Hematopoietic multipotent progenitor cell treated with erythropoietin and hydrocortisone succinate and interleukin-3 and kit ligand, for 8 days (in vitro differentiated cells): ENCODE results near the gene DNAAF1.
A peak's percentile ranks its signal among the peaks of the same experiment; 100 is the strongest.
"Not testable (repeated sequence)": the region's sequence is repeated elsewhere in the genome, so short reads cannot be mapped to it uniquely, and the experiment has no call there.

ENCODE experiments used
- DNase-seq: peaks from one replicate; pipeline ENCODE4 v3.0.0-alpha.2; 2015

DNAAF1 gene

DNA sequence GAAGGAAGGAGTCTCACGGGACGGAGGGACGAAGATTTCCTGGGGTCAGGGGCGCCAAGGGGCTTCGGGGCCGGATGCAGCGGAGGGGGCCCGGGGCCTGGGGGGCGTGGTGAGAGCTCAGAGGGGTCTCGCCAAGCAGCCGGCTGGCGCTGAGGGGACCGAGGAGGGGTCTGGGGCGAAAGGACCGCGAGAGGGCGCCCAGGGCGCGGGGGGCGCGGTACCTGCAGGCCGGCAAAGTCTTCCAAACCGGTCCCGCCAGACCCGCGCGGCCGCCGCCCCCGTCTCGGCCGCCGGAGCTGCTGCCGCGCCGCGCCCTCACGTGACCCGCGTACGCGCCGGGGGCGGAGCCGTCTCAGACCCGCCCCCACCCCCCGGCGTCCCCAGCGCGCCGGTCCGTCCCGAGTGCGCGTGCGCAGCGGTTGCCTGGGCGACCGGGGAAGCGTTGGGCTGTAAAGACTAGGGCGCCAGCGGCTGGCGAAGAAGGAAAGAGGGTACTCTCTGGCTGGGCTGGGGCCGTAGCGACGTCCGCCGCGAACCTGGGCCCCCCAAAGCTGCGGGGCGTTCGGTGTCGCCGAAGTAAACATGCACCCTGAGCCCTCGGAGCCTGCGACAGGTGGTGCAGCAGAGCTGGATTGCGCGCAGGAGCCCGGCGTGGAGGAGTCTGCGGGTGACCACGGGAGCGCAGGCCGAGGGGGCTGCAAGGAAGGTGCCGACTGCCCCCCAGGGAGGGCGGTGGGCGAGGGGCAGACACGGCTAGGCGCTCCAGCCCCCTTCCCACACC lies at the start of gene DNAAF1, which contains the start of gene HSDL1:
TSS of gene DNAAF1 (plus strand) at position 450 of the 781 bp plus-strand sequence. CDS start at position 583, 133 bp downstream.
TSS of gene HSDL1 (minus strand) at position 319 of the 781 bp plus-strand sequence. CDS start 13,856 bp downstream, outside the sequence.
- peak; percentile 82 for DNase-seq

DNA sequence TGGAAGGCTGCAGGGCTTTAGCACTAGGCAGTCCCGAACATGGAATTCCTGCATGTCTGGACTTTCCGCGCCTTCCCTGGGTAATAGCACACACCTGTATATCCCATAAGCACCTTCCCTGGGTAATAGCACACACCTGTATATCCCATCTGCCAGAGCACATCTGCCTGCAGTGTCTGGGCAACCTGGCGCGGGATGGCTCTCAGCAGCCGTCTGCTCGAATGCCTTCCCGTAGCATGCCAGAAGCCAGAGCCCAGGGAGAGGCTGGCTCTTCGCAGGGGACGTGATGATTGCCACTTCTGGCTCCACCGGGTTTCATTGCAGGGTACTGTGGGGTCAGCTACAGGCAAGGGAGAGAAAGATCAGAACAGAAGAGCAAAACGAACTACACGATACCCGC lies 49.6 kb upstream of the DNAAF1 start:
- DNase-seq, result no peak

DNA sequence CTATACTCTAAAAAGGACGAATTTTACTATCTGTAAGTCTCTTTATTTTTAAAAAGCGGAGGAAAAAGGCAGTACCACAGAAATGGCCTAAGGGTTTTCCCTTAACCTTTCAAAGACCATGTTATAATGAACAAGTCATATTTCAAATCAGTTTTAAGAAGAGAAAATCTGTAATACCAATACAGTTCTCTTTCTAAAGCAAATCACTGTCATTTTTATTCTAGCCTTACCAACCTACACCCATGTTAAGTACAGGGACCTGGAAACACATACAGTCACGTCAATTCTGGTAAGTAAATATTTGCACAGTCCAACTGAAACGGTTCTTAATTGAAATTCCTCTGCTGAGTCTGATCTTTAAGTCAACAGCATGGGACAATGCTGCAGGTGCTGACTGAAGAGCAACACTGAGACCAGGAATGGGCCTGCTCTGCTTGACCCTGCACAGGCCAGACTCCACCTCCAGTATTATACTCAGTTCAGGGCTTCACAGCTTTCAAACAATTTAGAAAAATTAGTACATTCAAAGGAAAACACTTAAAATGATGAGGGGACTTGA lies 48.6 kb upstream of the DNAAF1 start:
- no peak for DNase-seq

DNA sequence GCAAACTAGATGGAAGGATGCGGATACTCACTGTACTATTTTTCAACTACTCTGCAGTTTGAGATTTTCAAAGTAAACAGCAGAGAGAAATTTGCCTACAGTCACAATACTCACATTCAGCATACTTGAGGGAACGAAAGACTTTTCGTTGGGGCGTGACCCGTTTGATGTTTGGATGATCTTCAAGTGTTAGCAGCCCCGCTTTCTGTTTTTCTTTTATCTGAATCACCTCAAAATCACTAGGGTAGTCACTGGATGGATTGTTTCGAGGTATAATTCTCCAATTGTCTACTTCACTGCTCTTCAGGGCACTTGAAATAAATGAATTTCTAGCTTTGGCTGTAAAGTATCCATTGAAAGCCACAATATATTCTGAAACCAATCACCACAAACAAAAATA lies 46.2 kb upstream of the DNAAF1 start:
- no peak for DNase-seq

DNA sequence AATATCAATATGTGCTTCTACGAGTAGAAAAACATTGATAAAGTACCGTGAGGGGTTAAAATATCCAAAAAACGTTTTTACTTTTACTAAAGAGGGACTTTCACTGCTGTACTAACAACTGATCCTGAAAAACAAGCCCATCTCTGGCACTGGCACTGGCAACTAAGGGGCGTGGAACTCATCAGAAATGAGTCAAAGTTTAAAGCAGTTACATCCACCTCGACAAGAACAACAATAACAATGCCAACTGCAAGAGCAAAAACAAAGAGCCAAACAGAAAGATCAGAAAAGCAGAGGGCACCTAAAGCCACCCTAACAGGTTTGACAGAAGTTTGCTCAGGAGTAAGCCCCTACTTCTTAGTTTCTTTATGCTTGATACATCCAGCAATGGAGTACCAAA lies 41.4 kb upstream of the DNAAF1 start:
- no peak for DNase-seq

DNA sequence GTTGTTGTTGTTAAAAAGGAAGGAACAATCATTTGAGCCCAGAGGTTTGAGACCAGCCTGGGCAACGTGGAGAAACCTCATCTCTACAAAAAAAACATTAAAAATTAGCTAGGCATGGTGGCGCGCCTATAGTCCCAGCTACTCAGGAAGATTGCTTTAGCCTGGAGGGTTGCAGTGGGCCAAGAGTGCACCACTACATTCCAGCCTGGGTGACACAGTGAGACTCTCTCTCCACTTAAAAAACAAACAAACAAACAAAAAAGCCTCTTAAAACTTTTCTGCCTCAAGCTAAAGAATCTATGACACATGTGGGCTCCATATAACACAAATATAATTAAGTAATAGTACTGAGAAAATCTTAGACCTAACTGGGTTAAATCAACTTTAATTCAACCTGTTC lies 40.9 kb upstream of the DNAAF1 start:
- no peak for DNase-seq

DNA sequence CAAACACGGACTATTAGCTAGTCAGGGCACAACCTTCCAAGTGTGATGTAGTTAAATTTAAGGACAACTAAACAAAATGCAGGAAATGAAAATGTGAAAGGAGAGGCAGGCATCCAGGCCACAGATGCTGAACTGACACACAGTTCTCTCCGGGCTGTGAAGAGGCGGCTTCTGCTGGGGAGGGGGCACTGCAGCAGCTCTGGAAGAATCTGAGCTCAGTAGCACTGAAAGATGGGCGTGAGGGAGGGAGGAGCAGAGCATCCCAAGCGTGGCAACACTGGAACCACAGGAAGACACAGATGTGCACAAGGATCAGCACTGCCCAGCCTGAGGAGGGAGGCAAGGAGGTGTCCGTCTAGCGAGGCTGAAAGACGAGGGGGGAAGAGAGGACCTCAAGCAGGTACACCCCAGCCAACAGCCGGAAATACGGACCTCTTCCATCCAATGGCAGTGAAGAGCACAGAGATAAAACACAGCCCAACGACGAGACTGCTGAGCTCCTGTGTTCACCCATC lies 39.8 kb upstream of the DNAAF1 start:
- no peak for DNase-seq

DNA sequence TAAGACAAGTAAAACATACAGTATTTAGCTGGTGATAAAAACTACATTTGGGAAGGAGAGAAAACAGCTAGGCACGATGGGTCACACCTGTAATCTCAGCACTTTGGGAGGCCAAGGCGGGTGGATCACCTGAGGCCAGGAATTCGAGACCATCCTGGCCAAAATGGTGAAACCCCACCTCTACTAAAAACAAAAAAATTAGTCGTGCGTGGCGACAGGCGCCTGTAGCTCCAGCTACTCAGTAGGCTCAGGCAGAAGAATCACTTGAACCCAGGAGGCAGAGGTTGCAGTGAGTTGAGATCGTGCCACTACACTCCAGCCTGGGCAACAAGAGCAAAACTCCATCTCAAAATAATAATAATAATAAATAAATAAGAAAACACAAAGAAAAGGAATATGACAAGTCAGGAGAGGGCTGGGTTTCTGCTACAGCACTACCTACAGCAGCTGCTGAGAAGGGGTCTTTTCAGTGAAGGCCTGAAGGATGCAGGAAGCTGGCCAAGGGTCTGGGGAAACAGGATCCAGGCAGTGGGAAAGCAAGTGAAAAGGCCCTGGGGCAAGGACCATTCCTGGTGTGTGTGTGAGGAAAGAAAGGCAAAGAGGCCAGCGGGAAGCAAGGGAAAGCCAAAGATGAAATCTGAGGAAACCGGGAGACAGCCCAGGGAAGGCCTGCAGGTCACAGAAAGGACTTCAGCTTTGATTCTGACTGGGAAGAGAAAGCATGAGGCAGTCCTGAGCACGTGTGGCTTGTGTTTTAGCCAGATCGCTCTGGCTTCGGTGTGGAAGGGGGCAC lies 39.0 kb upstream of the DNAAF1 start:
- DNase-seq, result no peak

DNA sequence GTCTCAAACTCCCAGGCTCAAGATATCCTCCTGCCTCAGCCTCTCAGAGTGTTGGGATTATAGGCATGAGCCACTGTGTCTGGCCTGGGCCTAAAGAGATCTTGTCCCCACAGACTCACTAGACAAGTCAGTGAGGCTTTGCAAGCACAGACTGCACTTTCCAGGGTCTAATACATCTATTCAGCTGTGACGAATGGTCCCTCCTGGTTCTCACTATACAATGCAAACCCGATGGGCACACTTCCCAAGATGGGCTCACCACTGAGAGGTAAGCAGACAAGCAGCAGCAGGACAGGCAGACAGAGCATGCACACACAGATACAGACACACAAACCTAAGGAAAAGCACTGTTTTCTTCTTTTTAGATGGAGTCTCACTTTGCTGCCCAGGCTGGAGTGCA lies 37.2 kb upstream of the DNAAF1 start:
- no peak for DNase-seq

DNA sequence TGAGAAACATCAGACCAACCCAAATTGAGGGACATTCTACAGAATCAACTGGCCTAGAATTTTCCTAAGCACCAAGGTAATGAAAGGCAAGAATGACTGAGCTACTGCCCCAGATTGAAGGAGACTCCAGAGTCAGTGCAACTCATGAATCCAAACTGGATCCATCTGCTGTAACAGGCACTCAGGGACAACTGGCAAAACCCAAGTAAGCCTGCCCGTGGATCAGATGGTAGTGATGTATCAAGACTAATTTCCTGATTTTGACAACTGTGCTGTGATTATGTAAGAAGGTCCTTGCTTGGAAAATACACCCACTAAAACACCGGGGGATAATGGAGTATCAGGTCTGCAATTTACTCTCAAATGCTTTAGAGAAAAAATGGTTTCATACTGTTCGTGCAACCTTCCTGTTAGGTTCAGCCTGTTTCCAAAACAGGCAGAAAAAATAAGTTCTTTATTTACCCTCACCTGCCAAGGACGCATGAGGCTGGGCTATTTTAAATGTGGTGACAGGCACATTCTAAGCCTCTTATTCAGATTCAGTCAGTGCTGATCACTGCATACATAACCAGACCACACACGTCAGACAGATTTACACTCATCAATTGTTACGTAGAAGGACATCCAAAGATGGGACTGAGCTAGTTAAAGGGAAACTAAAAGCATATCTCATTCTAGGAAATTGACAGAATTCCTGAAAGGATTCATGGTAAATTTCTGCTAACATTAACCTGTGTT lies 35.3 kb upstream of the DNAAF1 start:
- DNase-seq, result no peak

DNA sequence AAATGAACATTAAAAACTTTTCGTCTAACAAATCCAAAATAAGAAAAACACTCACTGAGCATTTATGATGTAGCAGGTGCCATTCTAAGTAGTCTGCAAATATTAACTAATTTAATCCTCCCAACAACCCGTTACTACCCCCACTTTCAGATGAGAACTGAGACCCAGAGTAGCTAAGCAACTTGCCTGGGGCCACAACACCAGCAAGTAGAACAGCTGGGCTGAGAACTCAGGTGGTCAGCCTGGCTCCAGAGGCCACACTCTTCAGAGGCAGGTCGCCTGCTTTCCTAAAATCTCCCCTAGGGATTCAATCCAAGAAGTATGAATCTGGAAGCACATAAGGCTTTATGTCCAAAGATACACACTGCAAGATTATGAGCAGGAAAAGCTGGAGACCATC lies 34.6 kb upstream of the DNAAF1 start:
- DNase-seq, result no peak

DNA sequence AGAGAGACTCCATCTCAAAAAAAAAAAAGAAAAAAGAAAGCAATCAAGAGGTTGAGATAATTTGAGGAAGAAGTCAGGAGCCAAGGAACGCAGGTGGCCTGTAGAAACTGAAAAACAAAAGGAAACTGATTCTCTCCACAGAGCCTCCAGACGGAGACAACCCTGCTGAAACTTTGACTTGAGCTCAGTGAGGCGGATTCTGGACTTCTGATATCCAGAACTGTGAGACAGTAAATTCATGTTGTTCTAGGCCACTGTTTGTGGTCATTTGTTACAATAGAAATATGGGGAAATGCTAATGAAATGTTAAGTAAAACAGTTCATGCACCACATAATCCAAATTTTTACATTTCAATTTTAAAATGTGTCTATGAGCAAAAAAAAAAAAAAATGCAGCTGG lies 33.6 kb upstream of the DNAAF1 start:
- DNase-seq, result no peak

DNA sequence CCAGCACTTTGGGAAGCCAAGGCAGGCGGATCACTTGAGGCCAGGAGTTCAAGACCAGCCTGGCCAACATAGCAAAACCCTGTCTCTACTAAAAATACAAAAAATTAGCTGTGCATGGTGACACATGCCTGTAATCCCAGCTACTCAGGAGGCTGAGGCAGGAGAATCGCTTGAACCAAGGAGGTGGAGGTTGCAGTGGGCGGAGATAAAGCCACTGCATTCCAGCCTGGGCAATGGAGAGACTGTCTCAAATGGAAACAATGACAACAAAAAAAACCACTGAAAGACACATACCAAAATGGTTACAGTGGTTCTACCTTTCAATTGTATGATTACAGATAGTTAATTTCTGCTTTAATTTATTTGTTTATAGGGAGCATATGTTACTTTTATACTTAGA lies 33.2 kb upstream of the DNAAF1 start:
- DNase-seq, result not testable (repeated sequence)

DNA sequence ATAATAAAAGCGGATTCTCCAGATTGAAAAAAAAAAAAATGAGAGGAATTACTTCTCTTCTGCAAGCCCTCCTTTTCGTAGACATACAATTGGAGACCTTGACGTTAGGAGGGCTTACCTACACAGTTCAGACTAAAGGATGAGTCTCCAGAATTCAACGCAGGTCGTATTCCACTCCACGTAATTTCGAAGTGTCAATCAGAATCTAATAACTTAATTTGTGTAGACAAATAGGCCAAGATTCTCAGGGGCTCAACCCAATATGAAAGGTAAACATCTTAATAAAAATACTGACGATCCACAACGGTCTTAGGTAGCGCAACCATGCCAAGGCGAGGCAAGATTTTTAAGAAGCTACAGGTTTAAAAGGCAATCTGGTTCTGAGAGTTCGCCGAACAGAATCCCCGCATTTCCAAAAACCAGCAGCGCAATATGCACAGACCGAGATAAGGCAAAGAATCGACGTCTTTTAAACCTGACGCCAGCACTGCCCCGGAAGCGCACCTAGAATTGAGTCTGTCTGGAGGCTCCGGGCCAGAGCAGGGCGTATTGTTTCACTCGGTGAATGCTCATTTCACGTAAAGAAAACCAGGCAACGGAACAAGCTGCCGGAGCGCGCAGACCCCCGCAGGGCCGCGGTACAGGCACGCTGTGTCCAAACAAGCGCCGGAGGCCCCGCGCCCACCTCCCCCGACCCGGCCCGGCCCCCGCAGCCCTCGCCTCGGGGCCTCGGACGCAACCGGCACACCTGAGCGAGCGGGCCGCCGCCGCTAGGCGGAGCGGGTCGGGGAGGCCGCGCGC lies 29.0 kb upstream of the DNAAF1 start:
- peak; percentile 88 for DNase-seq

DNA sequence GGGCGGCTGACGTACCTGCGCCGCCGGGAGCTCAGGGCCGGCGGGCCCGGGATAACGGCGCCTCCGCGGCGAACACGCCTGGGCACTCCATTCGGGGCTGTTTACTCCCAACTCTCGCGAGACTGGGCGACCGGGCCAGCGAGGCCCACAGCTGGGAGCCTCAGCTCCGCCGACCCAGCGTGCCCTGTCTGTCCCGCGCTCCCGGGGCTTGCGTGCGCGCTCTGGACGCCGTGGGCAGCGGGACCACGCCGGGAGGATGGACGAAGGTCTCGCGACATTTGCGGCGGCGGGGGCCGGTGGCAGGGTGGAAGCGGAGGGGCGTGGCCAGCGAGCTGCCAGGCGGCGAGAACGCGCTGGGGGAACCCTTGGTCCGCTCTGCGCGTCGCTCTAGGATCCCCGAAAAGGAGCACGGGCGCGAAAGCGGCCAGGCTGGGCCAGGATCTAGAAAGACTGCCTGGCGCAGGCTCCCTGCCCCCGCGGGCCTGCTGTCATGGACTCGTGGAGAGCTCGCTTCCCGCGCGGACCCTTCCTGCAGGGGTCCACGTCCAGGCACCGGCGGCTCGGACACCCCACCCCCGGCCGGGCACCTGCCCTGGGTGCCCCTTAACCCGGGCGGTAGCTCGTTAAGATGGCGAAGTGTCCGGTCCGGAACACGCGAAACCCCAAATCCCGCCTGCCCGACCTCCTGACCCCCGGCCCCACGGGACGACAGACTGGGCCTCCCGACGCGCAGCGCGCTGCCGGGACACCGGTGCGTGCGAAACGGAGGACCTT lies 28.2 kb upstream of the DNAAF1 start, which contains the start of gene MBTPS1:
TSS of gene MBTPS1 (minus strand) at position 223 of the 774 bp plus-strand sequence. CDS start 15,159 bp downstream, outside the sequence.
- peak; percentile 96 for DNase-seq

DNA sequence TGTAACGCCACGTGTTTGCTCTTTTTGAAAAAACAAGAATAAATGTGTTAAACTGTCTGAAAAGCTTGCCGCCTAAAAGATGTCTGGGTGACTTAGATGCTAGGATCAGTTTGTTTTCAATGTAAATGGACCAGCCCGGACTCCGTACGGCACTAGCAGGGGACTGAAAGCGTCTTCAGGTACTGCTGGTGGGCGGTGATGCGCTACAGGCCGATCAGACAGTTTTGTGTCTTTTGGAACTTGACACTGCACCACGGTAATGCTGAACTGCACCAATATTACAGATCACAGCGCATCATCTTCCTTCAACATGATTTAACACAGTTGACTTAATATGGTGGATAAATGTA lies 27.6 kb upstream of the DNAAF1 start:
- no peak for DNase-seq

DNA sequence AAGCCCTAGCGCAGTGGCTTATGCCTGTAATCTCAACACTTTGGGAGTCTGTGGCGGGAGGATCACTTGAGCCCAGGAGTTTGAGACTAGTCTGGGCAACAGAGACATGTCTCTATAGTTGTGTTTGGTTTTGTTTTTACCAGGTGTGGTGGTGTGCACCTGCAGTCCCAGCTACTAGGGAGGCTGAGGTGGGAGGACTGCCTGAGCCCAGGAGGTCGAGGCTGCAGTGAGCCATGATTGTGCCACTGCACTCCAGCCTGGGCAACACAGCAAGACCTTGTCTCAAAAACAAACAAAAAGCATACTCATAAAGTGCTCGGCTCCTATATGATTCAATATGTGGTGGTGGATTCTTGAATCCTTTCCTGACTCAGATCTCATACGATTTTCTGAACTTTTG lies 26.8 kb upstream of the DNAAF1 start:
- not testable (repeated sequence) for DNase-seq

DNA sequence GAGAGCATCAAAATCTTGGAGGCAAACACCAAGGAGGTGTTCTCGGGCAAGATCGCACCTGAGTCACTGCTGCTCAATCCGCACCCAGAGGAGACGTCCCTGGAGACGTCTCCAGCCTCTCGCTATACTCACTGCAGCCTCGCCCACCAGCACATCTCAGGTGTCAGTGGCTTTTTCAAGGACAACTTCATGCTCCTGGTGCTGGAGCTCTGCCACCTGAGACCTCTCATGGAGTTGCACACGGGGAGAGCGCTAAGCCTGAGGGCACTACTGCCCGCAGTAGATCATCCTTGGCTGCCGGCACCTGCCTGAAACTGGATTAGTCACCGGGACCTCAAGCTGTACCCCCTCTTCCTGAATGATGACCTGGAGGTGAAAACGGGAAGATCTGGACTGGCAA lies 25.7 kb upstream of the DNAAF1 start:
- DNase-seq, result no peak

DNA sequence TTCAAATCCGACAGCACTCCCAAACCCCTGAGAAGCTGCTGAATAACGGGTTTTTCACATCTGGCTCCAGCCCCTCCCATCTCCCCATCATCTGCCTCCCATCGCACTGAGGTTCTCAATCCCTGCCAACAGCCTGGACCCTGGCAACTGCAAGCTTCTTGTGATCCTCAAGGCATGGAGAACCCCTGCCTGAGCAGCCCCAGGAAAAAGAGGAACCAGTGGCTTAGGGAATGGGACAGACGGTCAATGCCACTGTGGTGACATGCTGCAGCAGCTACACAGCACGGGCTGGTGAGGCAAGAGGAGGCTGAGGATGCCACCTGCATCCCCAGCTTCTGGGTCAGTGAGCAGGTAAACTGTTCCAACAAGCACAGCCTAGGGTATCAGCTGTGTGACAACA lies 25.1 kb upstream of the DNAAF1 start:
- DNase-seq, result no peak

DNA sequence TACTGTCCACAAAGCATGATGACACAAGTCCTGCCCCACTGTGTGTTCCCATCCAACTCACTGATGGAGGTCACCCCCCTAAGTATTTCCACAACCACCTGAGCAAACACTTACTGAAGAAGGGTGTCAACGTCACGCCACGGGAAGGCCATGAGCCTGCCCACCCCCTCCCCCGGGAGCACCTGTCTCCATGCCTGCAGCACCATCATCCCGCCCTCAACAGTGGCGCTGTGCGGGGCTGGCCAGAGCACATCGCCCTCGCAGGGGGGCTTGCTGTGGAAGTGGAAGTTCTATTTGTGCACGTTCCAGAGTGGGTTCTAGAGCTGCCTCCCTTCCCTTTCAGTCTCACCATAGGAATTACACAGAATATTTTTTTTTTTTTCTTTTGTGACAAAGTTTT lies 24.1 kb upstream of the DNAAF1 start:
- no peak for DNase-seq
